HTR-8/SVneo (cell line): Measurements from ENCODE around the gene NECTIN2.
"Not testable (repeated sequence)": the region's sequence is repeated elsewhere in the genome, so short reads cannot be mapped to it uniquely, and the experiment has no call there.

Source experiments
- DNase-seq: peaks from one replicate; pipeline ENCODE4 v3.0.0; 2011; ENCODE audit warnings: low spot score, mixed read lengths; ENCODE audit not compliant: insufficient read length
- FAIRE-seq: peaks from 2 replicates; lab custom pipeline; 2011; peaks lifted over from hg19 to GRCh38; lab: Jason Lieb, UNC

The NECTIN2 gene

DNA sequence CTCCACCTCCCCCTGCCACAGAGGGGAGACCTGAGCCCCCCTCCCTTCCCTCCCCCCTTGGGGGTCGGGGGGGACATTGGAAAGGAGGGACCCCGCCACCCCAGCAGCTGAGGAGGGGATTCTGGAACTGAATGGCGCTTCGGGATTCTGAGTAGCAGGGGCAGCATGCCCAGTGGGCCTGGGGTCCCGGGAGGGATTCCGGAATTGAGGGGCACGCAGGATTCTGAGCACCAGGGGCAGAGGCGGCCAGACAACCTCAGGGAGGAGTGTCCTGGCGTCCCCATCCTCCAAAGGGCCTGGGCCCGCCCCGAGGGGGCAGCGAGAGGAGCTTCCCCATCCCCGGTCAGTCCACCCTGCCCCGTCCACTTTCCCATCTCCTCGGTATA, 57.1 kb downstream of the NECTIN2 start:
- FAIRE-seq (no peak), DNase-seq (no peak)

DNA sequence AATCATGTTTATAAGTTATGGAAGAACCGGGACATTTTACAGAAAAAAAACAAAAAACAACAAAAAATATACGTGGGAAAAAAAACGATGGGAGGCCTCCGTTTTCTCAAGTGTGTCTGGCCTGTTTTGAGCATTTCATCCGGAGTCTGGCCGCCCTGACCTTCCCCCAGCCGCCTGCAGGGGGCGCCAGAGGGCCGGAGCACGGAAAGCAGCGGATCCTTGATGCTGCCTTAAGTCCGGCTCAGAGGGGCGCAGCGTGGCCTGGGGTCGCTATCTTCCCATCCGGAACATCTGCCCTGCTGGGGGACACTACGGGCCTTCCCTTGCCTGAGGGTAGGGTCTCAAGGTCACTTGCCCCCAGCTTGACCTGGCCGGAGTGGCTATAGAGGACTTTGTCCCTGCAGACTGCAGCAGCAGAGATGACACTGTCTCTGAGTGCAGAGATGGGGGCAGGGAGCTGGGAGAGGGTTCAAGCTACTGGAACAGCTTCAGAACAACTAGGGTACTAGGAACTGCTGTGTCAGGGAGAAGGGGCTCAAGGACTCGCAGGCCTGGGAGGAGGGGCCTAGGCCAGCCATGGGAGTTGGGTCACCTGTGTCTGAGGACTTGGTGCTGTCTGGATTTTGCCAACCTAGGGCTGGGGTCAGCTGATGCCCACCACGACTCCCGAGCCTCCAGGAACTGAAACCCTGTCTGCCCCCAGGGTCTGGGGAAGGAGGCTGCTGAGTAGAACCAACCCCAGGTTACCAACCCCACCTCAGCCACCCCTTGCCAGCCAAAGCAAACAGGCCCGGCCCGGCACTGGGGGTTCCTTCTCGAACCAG, 57.7 kb downstream of the NECTIN2 start:
- FAIRE-seq (no peak), DNase-seq (peak; percentile 61)

DNA sequence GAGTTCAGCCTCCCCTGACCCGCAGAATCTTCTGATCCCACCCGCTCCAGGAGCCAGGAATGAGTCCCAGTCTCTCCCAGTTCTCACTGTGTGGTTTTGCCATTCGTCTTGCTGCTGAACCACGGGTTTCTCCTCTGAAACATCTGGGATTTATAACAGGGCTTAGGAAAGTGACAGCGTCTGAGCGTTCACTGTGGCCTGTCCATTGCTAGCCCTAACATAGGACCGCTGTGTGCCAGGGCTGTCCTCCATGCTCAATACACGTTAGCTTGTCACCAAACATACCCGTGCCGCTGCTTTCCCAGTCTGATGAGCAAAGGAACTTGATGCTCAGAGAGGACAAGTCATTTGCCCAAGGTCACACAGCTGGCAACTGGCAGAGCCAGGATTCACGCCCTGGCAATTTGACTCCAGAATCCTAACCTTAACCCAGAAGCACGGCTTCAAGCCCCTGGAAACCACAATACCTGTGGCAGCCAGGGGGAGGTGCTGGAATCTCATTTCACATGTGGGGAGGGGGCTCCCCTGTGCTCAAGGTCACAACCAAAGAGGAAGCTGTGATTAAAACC, 58.4 kb downstream of the NECTIN2 start:
- no peak for FAIRE-seq
- no peak for DNase-seq

DNA sequence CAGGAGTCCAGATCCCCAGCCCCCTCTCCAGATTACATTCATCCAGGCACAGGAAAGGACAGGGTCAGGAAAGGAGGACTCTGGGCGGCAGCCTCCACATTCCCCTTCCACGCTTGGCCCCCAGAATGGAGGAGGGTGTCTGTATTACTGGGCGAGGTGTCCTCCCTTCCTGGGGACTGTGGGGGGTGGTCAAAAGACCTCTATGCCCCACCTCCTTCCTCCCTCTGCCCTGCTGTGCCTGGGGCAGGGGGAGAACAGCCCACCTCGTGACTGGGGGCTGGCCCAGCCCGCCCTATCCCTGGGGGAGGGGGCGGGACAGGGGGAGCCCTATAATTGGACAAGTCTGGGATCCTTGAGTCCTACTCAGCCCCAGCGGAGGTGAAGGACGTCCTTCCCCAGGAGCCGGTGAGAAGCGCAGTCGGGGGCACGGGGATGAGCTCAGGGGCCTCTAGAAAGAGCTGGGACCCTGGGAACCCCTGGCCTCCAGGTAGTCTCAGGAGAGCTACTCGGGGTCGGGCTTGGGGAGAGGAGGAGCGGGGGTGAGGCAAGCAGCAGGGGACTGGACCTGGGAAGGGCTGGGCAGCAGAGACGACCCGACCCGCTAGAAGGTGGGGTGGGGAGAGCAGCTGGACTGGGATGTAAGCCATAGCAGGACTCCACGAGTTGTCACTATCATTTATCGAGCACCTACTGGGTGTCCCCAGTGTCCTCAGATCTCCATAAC, 59.5 kb downstream of the NECTIN2 start, which contains the start of gene APOE:
Gene APOE (plus strand): TSS at position 360 of the 724 bp plus-strand sequence. CDS start 829 bp downstream, outside the sequence.
- DNase-seq (no peak), FAIRE-seq (no peak)

DNA sequence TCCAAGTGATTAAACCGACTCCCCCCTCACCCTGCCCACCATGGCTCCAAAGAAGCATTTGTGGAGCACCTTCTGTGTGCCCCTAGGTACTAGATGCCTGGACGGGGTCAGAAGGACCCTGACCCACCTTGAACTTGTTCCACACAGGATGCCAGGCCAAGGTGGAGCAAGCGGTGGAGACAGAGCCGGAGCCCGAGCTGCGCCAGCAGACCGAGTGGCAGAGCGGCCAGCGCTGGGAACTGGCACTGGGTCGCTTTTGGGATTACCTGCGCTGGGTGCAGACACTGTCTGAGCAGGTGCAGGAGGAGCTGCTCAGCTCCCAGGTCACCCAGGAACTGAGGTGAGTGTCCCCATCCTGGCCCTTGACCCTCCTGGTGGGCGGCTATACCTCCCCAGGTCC, 61.5 kb downstream of the NECTIN2 start:
- FAIRE-seq (no peak), DNase-seq (no peak)

DNA sequence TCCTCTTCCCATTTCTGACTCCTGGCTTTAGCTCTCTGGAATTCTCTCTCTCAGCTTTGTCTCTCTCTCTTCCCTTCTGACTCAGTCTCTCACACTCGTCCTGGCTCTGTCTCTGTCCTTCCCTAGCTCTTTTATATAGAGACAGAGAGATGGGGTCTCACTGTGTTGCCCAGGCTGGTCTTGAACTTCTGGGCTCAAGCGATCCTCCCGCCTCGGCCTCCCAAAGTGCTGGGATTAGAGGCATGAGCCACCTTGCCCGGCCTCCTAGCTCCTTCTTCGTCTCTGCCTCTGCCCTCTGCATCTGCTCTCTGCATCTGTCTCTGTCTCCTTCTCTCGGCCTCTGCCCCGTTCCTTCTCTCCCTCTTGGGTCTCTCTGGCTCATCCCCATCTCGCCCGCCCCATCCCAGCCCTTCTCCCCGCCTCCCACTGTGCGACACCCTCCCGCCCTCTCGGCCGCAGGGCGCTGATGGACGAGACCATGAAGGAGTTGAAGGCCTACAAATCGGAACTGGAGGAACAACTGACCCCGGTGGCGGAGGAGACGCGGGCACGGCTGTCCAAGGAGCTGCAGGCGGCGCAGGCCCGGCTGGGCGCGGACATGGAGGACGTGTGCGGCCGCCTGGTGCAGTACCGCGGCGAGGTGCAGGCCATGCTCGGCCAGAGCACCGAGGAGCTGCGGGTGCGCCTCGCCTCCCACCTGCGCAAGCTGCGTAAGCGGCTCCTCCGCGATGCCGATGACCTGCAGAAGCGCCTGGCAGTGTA, 62.2 kb downstream of the NECTIN2 start:
- DNase-seq: no peak
- no peak for FAIRE-seq

DNA sequence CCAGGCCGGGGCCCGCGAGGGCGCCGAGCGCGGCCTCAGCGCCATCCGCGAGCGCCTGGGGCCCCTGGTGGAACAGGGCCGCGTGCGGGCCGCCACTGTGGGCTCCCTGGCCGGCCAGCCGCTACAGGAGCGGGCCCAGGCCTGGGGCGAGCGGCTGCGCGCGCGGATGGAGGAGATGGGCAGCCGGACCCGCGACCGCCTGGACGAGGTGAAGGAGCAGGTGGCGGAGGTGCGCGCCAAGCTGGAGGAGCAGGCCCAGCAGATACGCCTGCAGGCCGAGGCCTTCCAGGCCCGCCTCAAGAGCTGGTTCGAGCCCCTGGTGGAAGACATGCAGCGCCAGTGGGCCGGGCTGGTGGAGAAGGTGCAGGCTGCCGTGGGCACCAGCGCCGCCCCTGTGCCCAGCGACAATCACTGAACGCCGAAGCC, 62.8 kb downstream of the NECTIN2 start:
- FAIRE-seq (no peak), DNase-seq (no peak)

DNA sequence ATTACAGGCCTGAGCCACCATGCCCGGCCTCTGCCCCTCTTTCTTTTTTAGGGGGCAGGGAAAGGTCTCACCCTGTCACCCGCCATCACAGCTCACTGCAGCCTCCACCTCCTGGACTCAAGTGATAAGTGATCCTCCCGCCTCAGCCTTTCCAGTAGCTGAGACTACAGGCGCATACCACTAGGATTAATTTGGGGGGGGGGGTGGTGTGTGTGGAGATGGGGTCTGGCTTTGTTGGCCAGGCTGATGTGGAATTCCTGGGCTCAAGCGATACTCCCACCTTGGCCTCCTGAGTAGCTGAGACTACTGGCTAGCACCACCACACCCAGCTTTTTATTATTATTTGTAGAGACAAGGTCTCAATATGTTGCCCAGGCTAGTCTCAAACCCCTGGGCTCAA, 63.7 kb downstream of the NECTIN2 start:
- FAIRE-seq (no peak), DNase-seq (no peak)

DNA sequence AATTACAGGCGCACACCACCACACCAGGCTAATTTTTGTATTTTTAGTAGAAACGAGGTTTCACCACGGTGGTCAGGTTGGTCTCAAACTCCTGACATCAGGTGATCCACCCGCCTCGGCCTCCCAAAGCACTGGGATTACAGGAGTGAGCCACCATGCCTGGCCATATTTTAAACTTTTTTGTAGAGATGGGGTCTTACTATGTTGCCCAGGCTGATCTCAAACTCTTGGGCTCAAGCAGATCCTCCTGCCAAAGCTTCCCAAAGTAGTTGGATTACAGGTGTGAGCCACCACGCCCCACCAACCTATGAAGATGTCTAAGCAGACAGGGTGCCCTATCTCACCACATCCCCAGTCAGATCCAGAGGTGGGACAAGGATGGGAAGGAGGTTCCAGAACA, 65.8 kb downstream of the NECTIN2 start:
- not testable (repeated sequence) for FAIRE-seq

DNA sequence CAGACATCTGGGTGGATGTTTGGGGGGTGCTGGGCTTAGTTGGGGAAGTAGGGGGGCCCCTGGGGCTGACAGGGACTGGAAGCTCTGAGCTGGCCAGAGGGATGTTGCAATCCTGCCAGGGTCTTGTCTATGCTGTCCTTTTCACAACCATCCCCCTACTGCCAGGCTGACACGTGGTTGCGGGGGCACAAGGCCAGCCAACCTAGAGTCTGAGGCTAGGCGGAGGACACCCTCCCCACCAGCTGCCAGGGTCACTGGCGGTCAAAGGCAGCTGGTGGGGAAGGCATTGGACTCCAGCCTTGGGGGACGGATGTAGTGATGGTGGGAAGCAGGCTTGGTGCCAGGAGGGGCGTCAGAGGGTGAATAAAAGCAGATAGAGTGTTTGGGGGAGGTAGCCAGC, 66.8 kb downstream of the NECTIN2 start:
- no peak for DNase-seq
- no peak for FAIRE-seq

More for the DNA sequence above, 65.8 kb downstream of the NECTIN2 start:
- not testable (repeated sequence) for DNase-seq

DNA sequence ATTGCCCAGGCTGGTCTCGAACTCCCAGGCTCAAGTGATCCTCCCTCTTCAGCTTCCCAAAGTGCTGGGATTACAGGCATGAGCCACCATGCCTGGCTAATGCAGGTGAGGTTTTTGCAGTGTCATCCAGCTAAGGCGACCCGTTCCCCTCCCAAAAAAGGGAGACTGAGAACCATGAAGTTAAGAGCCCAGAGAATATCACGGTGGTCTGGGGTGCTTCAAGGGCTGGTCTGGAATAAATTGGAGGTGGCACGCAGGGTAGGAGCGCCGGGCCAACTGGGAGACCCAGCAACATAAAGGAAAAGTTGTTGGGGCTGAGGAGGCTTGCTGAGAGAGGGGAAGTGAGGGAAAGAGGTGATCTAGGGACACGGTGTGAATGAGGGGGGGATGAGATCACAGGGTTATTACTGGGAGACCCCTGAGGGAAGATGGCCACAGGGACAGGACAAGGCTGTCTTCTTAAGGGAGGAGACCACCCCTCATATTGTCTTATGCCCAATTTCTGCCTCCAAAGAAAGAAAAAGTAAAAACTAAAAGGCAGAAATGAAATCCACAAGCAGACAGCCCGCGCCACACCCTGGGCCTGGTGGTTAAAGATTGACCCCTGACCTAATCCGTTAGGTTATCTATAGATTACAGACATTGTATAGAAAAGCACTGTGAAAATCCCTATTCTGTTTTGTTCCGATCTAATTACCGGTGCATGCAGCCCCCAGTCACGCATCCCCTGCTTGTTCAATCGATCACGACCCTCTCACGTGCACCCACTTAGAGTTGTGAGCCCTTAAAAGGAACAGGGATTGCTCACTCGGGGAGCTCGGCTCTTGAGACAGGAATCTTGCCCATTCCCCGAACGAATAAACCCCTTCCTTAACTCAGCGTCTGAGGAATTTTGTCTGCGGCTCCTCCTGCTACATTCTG, 67.7 kb downstream of the NECTIN2 start:
- FAIRE-seq: peak; percentile 4
- not testable (repeated sequence) for DNase-seq

DNA sequence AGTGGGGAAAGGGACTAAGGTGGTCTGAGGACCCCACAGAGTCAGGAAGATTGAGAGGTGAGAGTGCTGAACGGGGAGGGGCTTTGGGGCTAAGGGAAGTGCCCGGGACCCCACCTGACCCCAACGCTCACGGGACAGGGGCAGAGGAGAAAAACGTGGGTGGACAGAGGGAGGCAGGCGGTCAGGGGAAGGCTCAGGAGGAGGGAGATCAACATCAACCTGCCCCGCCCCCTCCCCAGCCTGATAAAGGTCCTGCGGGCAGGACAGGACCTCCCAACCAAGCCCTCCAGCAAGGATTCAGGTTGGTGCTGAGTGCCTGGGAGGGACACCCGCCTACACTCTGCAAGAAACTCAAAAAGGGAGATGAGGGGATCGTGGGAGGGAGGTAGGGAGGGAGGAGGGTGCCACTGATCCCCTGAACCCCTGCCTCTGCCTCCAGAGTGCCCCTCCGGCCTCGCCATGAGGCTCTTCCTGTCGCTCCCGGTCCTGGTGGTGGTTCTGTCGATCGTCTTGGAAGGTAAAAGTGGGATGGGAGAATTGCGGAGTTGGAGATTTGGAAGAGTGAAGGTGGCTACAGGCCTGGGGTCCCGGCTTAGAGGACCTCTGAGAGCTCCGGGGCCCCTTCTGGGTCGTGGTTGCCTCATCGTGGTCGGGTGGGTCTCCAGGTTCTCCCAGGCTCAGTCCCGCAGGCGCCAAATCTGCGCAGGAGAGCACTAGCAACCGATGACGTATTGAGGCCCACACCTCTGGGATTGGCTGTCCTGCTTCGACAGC, 68.5 kb downstream of the NECTIN2 start, which contains the start of gene APOC1:
Gene APOC1 (plus strand): TSS at position 176 of the 774 bp plus-strand sequence. CDS start 284 bp downstream, at position 460.
- peak; percentile 44 for FAIRE-seq

DNA sequence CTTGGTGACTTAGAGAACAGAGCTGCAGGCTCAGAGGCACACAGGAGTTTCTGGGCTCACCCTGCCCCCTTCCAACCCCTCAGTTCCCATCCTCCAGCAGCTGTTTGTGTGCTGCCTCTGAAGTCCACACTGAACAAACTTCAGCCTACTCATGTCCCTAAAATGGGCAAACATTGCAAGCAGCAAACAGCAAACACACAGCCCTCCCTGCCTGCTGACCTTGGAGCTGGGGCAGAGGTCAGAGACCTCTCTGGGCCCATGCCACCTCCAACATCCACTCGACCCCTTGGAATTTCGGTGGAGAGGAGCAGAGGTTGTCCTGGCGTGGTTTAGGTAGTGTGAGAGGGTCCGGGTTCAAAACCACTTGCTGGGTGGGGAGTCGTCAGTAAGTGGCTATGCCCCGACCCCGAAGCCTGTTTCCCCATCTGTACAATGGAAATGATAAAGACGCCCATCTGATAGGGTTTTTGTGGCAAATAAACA, 78.2 kb downstream of the NECTIN2 start:
- FAIRE-seq (no peak), DNase-seq (no peak)

More for the DNA sequence above, 68.5 kb downstream of the NECTIN2 start, which contains the start of gene APOC1:
- DNase-seq: peak; percentile 94

DNA sequence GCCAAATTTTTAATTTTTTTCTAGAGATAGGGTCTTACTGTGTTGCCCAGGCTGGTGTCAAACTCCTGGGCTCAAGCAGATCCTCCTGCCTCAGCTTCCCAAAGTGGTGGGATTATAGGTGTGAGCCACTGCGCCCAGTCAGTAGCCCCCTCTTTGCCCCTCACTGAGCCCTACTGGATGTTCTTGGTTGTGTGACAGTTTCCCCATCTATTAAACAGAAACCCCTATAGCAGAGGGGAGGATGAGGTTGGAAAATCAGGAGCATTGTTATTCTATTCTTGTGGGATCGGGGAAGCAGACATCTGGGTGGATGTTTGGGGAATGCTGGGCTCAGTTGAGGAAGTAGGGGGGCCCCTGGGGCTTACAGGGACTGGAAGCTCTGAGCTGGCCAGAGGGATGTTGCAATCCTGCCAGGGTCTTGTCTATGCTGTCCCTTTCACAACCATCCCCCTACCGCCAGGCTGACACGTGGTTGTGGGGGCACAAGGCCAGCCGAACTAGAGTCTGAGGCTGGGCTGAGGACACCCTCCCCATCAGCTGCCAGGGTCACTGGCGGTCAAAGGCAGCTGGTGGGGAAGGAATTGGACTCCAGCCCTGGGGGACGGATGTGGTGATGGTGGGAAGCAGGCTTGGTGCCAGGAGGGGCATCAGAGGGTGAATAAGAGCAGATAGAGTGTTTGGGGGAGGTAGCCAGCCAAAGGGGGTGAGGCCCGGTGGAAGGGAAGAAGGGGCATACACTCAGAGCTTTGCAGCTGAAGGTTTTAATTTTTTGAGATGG, 79.2 kb downstream of the NECTIN2 start:
- DNase-seq: no peak
- FAIRE-seq: no peak

DNA sequence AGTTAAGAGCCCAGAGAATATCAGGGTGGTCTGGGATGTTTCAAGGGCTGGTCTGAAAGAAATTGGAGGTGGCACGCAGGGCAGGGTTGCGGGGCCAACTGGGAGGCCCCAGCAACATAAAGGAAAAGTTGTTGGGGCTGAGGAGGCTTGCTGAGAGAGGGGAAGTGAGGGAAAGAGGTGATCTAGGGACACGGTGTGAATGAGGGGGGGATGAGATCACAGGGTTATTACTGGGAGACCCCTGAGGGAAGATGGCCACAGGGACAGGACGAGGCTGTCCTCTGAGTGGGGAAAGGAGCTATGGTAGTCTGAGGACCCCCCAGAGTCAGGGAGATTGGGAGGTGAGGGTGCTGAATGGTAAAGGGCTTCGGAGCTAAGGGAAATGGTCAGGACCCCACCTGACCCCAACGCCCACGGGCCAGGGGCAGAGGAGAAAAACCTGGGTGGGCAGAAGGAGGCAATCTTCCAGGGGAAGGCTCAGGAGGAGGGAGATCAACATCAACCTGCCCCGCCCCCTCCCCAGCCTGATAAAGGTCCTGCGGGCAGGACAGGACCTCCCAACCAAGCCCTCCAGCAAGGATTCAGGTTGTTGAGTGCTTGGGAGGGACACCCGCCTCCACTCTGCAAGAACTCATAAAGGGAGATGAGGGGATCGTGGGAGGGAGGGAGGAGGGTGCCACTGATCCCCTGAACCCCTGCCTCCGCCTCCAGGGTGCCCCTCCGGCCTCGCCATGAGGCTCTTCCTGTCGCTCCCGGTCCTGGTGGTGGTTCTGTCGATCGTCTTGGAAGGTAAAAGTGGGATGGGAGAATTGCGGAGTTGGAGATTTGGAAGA, 80.4 kb downstream of the NECTIN2 start:
- peak; percentile 4 for FAIRE-seq
- not testable (repeated sequence) for DNase-seq

DNA sequence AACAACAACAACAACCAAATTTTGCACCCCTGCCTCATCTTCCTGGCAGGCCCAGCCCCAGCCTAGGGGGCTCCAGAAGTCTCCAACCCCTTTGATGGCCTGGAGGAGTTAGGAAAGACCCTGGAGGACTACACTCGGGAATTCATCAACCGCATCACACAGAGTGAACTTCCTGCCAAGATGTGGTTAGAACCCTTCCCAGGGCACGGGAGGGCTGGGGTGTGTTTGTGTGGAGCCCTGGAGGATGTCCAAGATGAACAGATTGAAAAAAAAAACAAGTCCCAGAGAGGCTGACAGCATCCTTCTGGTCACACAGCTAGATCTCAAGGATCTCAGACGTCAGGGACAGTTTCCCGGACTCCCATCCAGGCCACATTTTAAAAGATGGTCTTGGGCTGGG, 81.6 kb downstream of the NECTIN2 start:
- DNase-seq (no peak), FAIRE-seq (no peak)

DNA sequence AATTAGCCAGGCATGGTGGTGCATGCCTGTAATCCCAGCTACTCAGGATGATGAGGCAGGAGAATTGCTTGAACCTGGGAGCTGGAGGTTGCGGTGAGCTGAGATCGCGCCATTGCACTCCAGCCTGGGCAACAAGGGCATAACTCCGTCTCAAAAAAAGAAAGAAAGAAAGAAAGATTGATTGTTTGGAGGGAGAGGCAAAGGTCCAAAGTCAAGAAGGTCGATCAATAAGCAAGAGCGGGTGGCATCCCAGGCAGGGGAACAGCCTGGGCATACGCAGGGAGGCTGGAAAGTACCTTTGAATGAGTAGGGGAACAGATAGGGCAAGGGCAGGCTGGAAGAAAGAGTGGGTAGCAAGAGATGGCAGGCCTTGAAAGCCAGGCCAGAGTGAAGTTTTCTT, 84.0 kb downstream of the NECTIN2 start:
- DNase-seq: no peak
- no peak for FAIRE-seq
